RWPE1 (cell line): Measurements from ENCODE around the gene PDCD11.

Experiments
- CTCF ChIA-PET: fragments of 350-600 bp; sonication (Branson Sonifier 250); formaldehyde crosslinking; extraction: SDS; loops from one replicate; lab custom pipeline; 2021; lab: Yijun Ruan, JAX
- POLR2A ChIA-PET: fragments of 400-600 bp; formaldehyde crosslinking; extraction: SDS; loops from one replicate; lab custom pipeline; 2020; ENCODE audit warnings: antibody characterized with exemption; ENCODE audit not compliant: low non-redundant PET; lab: Yijun Ruan, JAX
- DNase-seq: peaks from one replicate; pipeline ENCODE4 v3.0.0; 2012; ENCODE audit warnings: low spot score
- H3K27ac ChIP-seq: fragments of 450-650 bp; 2 replicates; pipeline ENCODE4 v1.5.1; 2017
- CTCF ChIP-seq: fragments of 450-650 bp; conservative IDR thresholded peaks from 2 replicates; pipeline ENCODE4 v1.5.1; 2017; ENCODE audit warnings: low read depth, mild to moderate bottlenecking

The PDCD11 gene

GRCh38 chr10:103447187-103447586 lies 50.8 kb downstream of the PDCD11 start:
- H3K27ac ChIP-seq, result peak overlapping the region; percentile 89
- POLR2A ChIA-PET, result no interaction called here
- CTCF ChIA-PET, result interaction anchor here (0.5 to 2.5 kb wide), 3 partner anchors 30 to 554 kb away, joined by 3 to 11 read pairs (median 4); no protein-coding TSS in a partner anchor
- no peak for TF ChIP-seq CTCF
- DNase-seq, result no peak

- peak overlapping the region; percentile 69 for H3K27ac ChIP-seq
- POLR2A ChIA-PET, result no interaction called here
- CTCF ChIA-PET, result interaction anchor here (2.5 kb wide), 1 partner anchor 37 kb away, joined by 11 read pairs; no protein-coding TSS in a partner anchor
- TF ChIP-seq CTCF, result no peak
- peak; percentile 77 for DNase-seq
Measured at GRCh38 chr10:103448746-103449145, 52.3 kb downstream of the PDCD11 start.

- ChIA-PET POLR2A (no interaction called here), CTCF (interaction anchor here (0.6 to 2.5 kb wide), 2 partner anchors 34 to 36 kb away, joined by 4 to 11 read pairs; no protein-coding TSS in a partner anchor)
- peak overlapping the region; percentile 69 for H3K27ac ChIP-seq
Measured at GRCh38 chr10:103449208-103450144, 53.0 kb downstream of the PDCD11 start.

GRCh38 chr10:103450201-103450695 lies 53.8 kb downstream of the PDCD11 start:
- no peak for DNase-seq
- ChIA-PET CTCF (no interaction called here), POLR2A (no interaction called here)
- no peak for TF ChIP-seq CTCF
- peak overlapping the region; percentile 69 for H3K27ac ChIP-seq

More at GRCh38 chr10:103449208-103450144, 53.0 kb downstream of the PDCD11 start:
- no peak for DNase-seq
- no peak for TF ChIP-seq CTCF

GRCh38 chr10:103451091-103451813 lies 54.8 kb downstream of the PDCD11 start:
- POLR2A ChIA-PET, result no interaction called here
- TF ChIP-seq CTCF, result no peak
- peak overlapping the region; percentile 69 for H3K27ac ChIP-seq
- CTCF ChIA-PET, result interaction anchor here (0.6 to 0.8 kb wide), 2 partner anchors 92 to 604 kb away, joined by 3 to 5 read pairs; no protein-coding TSS in a partner anchor
- DNase-seq, result peak; percentile 78
